ENCODE data around the gene MAP3K6.

Gene MAP3K6

DNA sequence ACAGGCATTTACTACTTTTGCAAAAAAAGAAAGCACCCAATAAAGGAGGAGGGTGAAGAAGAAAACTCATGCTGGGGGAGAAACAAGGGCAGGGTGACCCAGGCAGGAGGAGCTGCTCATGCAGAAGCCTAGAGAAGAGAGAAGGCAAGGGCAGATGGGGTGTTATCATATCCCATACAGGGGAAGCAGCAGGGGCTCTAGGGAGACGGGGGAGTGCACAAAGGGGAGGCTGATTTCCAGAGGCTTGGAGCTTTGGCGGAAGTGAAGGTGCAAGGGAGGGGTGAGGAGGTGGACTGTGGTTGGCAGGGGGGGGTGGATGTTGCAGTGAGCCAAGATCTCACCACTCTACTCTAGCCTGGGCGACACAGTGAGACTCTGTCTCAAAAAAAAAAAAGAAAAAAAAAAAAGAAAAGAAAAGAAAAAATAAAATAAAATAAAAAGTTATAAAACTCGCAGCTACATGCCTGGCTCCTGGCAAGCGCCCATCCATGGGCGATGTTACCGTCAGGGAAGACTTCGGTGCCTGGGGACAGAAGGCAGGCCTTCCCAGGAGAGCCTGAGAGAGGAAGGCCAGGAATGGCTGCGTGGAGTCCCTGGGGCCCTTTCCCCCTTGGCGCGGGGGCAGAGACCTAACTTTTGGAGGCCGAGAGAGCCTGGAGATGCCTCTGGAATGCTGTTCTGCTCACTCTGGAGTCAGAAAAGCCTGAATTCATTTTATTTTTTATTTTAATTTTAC, 11.2 kb upstream of the MAP3K6 start:
- TF ChIP-seq CTCF (IDR thresholded peaks at IDR 0.05; ENCODE audit: insufficient read depth, low read length, poor library complexity, severe bottlenecking), result no peak
- TF ChIP-seq EZH2phosphoT487 (conservative IDR thresholded peaks at IDR 0.05; ENCODE audit: low read length), result no peak
- Histone ChIP-seq H2AFZ (ENCODE audit: low read depth, low read length, severe bottlenecking) (no peak overlapping the region), H3K4me3 (ENCODE audit: insufficient read depth, low read length, poor library complexity, severe bottlenecking) (no peak overlapping the region), H3K79me2 (ENCODE audit: insufficient read depth, low read length) (no peaks in the 10 kb centered on the region), H3K27ac (ENCODE audit: low read depth, low read length) (no peak overlapping the region), H3K36me3 (ENCODE audit: low read length) (no peaks in the 10 kb centered on the region), H3K27me3 (ENCODE audit: low read length) (no peaks in the 10 kb centered on the region), H3K9me2 (replicated peaks; ENCODE audit: insufficient read depth, low read length) (no peaks in the 10 kb centered on the region), H3K9ac (ENCODE audit: low read length) (no peak overlapping the region), H3K4me2 (ENCODE audit: low read depth, low read length, poor library complexity, severe bottlenecking) (no peak overlapping the region), H3F3A (ENCODE audit: insufficient read depth) (no peaks in the 10 kb centered on the region), H4K20me1 (ENCODE audit: low read depth, low read length) (no peaks in the 10 kb centered on the region), H3K9me3 (ENCODE audit: insufficient read depth, low read length) (no peaks in the 10 kb centered on the region)

DNA sequence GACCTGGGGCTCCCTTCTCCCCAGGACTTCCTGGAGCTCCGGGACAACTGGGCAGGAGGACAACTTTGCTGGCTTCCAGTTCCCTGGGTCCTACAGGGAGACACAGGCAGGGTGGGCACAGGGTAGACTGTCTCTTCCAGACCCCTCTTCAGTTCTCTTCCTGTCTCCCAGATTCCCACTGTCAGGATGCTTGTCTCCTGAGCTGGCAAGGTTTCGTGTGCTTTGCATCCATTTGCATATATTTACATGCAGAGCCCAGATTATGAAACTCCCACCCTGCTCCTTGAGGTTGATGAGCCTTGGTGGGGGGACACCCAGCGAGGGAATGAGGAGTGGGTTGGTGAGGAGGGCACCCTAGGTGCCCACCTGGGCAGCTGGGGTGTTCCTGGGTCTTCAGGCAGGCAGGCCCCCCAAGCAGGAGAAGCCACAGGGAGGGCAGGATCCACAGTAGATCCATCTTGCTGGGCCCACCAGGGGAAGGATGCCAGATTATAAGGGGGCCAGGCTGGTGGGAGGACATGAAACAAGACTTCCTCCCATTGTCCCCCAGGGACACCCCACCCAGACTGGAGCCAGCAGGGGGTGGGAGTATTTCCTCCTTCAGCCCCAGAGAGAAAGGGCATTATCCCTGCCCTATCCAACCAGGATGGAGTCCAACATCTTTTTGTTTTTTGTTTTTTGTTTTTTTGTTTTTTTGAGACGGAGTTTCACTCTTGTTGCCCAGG, 7.8 kb upstream of the MAP3K6 start, which contains the start of gene FCN3:
TSS of gene FCN3 (minus strand) at position 463 of the 725 bp plus-strand sequence. CDS start at position 457, 6 bp downstream.
- no peaks in the 10 kb centered on the region for H4K20me1 ChIP-seq (ENCODE audit: low read depth, low read length)
- no peaks in the 10 kb centered on the region for H3K9me3 ChIP-seq (ENCODE audit: insufficient read depth, low read length)
- no peaks in the 10 kb centered on the region for H3K79me2 ChIP-seq (ENCODE audit: insufficient read depth, low read length)
- H3K27me3 ChIP-seq (ENCODE audit: low read length), result no peaks in the 10 kb centered on the region
- H3K4me2 ChIP-seq (ENCODE audit: low read depth, low read length, poor library complexity, severe bottlenecking), result no peak within 1 kb of the TSS
- H3K27ac ChIP-seq (ENCODE audit: low read depth, low read length), result no peak within 1 kb of the TSS
- no peak for TF ChIP-seq CTCF (IDR thresholded peaks at IDR 0.05; ENCODE audit: insufficient read depth, low read length, poor library complexity, severe bottlenecking)
- no peak for TF ChIP-seq EZH2phosphoT487 (conservative IDR thresholded peaks at IDR 0.05; ENCODE audit: low read length)
- no peak within 1 kb of the TSS for H3K4me3 ChIP-seq (ENCODE audit: insufficient read depth, low read length, poor library complexity, severe bottlenecking)
- no peaks in the 10 kb centered on the region for H3K36me3 ChIP-seq (ENCODE audit: low read length)
- H3F3A ChIP-seq (ENCODE audit: insufficient read depth), result no peaks in the 10 kb centered on the region
- no peak within 1 kb of the TSS for H3K9ac ChIP-seq (ENCODE audit: low read length)
- no peak within 1 kb of the TSS for H2AFZ ChIP-seq (ENCODE audit: low read depth, low read length, severe bottlenecking)
- H3K9me2 ChIP-seq (replicated peaks; ENCODE audit: insufficient read depth, low read length), result no peaks in the 10 kb centered on the region

- Histone ChIP-seq H3K9me3 (ENCODE audit: insufficient read depth, low read length) (no peaks in the 10 kb centered on the region), H3K27me3 (ENCODE audit: low read length) (no peaks in the 10 kb centered on the region), H3K36me3 (ENCODE audit: low read length) (no peaks in the 10 kb centered on the region), H2AFZ (ENCODE audit: low read depth, low read length, severe bottlenecking) (no peak overlapping the region), H3F3A (ENCODE audit: insufficient read depth) (no peaks in the 10 kb centered on the region), H3K79me2 (ENCODE audit: insufficient read depth, low read length) (no peaks in the 10 kb centered on the region), H3K4me3 (ENCODE audit: insufficient read depth, low read length, poor library complexity, severe bottlenecking) (no peak overlapping the region), H4K20me1 (ENCODE audit: low read depth, low read length) (no peaks in the 10 kb centered on the region), H3K4me2 (ENCODE audit: low read depth, low read length, poor library complexity, severe bottlenecking) (no peak overlapping the region), H3K9ac (ENCODE audit: low read length) (no peak overlapping the region), H3K9me2 (replicated peaks; ENCODE audit: insufficient read depth, low read length) (no peaks in the 10 kb centered on the region), H3K27ac (ENCODE audit: low read depth, low read length) (no peak overlapping the region)
- TF ChIP-seq EZH2phosphoT487 (conservative IDR thresholded peaks at IDR 0.05; ENCODE audit: low read length), result no peak
These were observed 6.3 kb upstream of the MAP3K6 start for GRCh38 chr1:27372808-27373690.

Measured in SU-DHL-6 (cell line).